H1 (cell line): ENCODE measurements around the gene WDFY4. TPM values are rescaled to one million over a fixed set of nuclear protein-coding genes. Genes with fewer than 3 reads are reported as not detected.

Experiments
- CTCF ChIA-PET: fragments of 300-600 bp; sonication (Branson Sonifier 250); formaldehyde crosslinking; loops from one replicate; lab custom pipeline; 2021; ENCODE audit not compliant: partially characterized antibody; lab: Charles Lee
- POLR2A ChIA-PET: fragments of 300-600 bp; sonication (Branson Sonifier 250); formaldehyde crosslinking; loops from one replicate; lab custom pipeline; 2021; ENCODE audit warnings: inconsistent platforms; ENCODE audit not compliant: partially characterized antibody; lab: Charles Lee
- DNase-seq, 2 experiments: peaks; one replicate each; pipeline versions ENCODE4 v3.0.0 to v3.0.0-alpha.2; 2010 to 2022; ENCODE audit warnings: low spot score in 2 of 2, low read depth in 1 of 2, mixed read lengths in 1 of 2
- FAIRE-seq: peaks from 2 replicates; lab custom pipeline; 2011; peaks lifted over from hg19 to GRCh38; lab: Jason Lieb, UNC
- H2AFZ ChIP-seq: 2 replicates; pipeline ENCODE4 v1.8.1; 2012; ENCODE audit warnings: low read length, inconsistent platforms
- H2AK5ac ChIP-seq: 2 replicates; pipeline ENCODE4 v1.6.1; 2013; ENCODE audit warnings: low read depth, low read length
- H2BK120ac ChIP-seq: replicated peaks from 2 replicates; pipeline ENCODE3; 2013; ENCODE audit warnings: low read depth, low read length, inconsistent platforms
- H2BK12ac ChIP-seq: 2 replicates; pipeline ENCODE4 v1.6.1; 2013; ENCODE audit warnings: low read depth, low read length
- H2BK15ac ChIP-seq: 2 replicates; pipeline ENCODE4 v1.6.1; 2013; ENCODE audit warnings: low read length
- H2BK20ac ChIP-seq: 2 replicates; pipeline ENCODE4 v1.6.1; 2013; ENCODE audit warnings: low read length
- H2BK5ac ChIP-seq: 2 replicates; pipeline ENCODE4 v1.6.1; 2013; ENCODE audit warnings: low read depth, low read length
- H3K14ac ChIP-seq: 2 replicates; pipeline ENCODE4 v1.6.1; 2013; ENCODE audit warnings: inconsistent platforms; ENCODE audit not compliant: insufficient read length
- H3K18ac ChIP-seq: 2 replicates; pipeline ENCODE4 v1.6.1; 2013; ENCODE audit warnings: low read length; ENCODE audit errors: extremely low read depth
- H3K23ac ChIP-seq: 2 replicates; pipeline ENCODE4 v1.6.1; 2013; ENCODE audit warnings: inconsistent platforms; ENCODE audit not compliant: insufficient read length
- H3K23me2 ChIP-seq: 2 replicates; pipeline ENCODE4 v1.6.1; 2013; ENCODE audit warnings: low read depth, low read length
- H3K27ac ChIP-seq: 2 replicates; pipeline ENCODE4 v1.6.1; 2011; ENCODE audit warnings: low read depth, low read length, inconsistent platforms
- H3K27me3 ChIP-seq, 4 experiments: replicated peaks in 1 of 4; 1 replicate in 1 of 4; 2 replicates in 3 of 4; pipeline versions ENCODE4 v1.6.1 to v1.8.1; 2011 to 2013; ENCODE audit warnings: low read length in 3 of 4, mild to moderate bottlenecking in 3 of 4, inconsistent platforms in 2 of 4, mixed read lengths in 2 of 4, moderate library complexity in 1 of 4; ENCODE audit not compliant: control insufficient read depth in 3 of 4, insufficient read depth in 3 of 4; ENCODE audit errors: extremely low read depth in 1 of 4
- H3K36me3 ChIP-seq, 4 experiments: 2 replicates each; pipeline versions ENCODE4 v1.6.1 to v1.8.1; 2011 to 2013; ENCODE audit warnings: mild to moderate bottlenecking in 4 of 4, low read length in 3 of 4, moderate library complexity in 2 of 4, control low read depth in 1 of 4, inconsistent platforms in 1 of 4; ENCODE audit not compliant: insufficient read depth in 4 of 4, control insufficient read depth in 2 of 4
- H3K4ac ChIP-seq: replicated peaks from 2 replicates; pipeline ENCODE3; 2013; ENCODE audit warnings: low read length, low read depth, mixed read lengths, inconsistent platforms; ENCODE audit not compliant: insufficient read length
- H3K4me1 ChIP-seq, 4 experiments: replicated peaks in 1 of 4; 1 replicate in 1 of 4; 2 replicates in 3 of 4; pipeline versions ENCODE4 v1.6.1 to v1.8.1; 2011 to 2013; ENCODE audit warnings: low read length in 3 of 4, inconsistent platforms in 2 of 4, mixed read lengths in 1 of 4; ENCODE audit not compliant: insufficient read depth in 4 of 4, control insufficient read depth in 3 of 4
- H3K4me2 ChIP-seq, 2 experiments: 2 replicates each; pipeline versions ENCODE4 v1.6.1 to v1.8.1; 2011 to 2013; ENCODE audit warnings: low read depth in 2 of 2, low read length in 2 of 2, control low read depth in 1 of 2, inconsistent platforms in 1 of 2, mild to moderate bottlenecking in 1 of 2; ENCODE audit not compliant: insufficient read depth in 1 of 2
- H3K4me3 ChIP-seq, 4 experiments: fragments of 200-600, 300-600 bp in 1 of 4; sonication (generic), shearing (Covaris generic), sonication (Bioruptor Twin) in 1 of 4; 2 replicates each; pipeline versions ENCODE4 v1.5.1 to v1.8.1; 2011 to 2016; ENCODE audit warnings: low read length in 4 of 4, low read depth in 3 of 4, control low read depth in 2 of 4, inconsistent platforms in 2 of 4, mild to moderate bottlenecking in 2 of 4, mixed read lengths in 1 of 4, moderate library complexity in 1 of 4; ENCODE audit not compliant: insufficient read depth in 2 of 4; ENCODE audit errors: extremely low read depth in 1 of 4
- H3K56ac ChIP-seq: replicated peaks from 2 replicates; pipeline ENCODE3; 2013; ENCODE audit warnings: low read depth, mild to moderate bottlenecking, mixed read lengths, low read length, inconsistent platforms; ENCODE audit not compliant: insufficient read length
- H3K79me1 ChIP-seq: 2 replicates; pipeline ENCODE4 v1.6.1; 2013; ENCODE audit warnings: low read depth, low read length, control low read depth
- H3K79me2 ChIP-seq, 2 experiments: 2 replicates each; pipeline versions ENCODE4 v1.6.1 to v1.8.1; 2012 to 2013; ENCODE audit warnings: low read length in 2 of 2, mild to moderate bottlenecking in 2 of 2, inconsistent platforms in 1 of 2; ENCODE audit not compliant: insufficient read depth in 2 of 2, control insufficient read depth in 1 of 2
- H3K9ac ChIP-seq, 4 experiments: replicated peaks in 1 of 4; 1 replicate in 1 of 4; 2 replicates in 3 of 4; pipeline versions ENCODE4 v1.6.1 to v1.8.1; 2011 to 2013; ENCODE audit warnings: low read depth in 3 of 4, low read length in 3 of 4, control low read depth in 2 of 4, mild to moderate bottlenecking in 2 of 4, moderate library complexity in 2 of 4, inconsistent platforms in 1 of 4; ENCODE audit errors: extremely low read depth in 1 of 4
- H3K9me3 ChIP-seq, 2 experiments: 2 replicates each; pipeline versions ENCODE4 v1.6.1 to v1.8.1; 2012 to 2013; ENCODE audit warnings: mild to moderate bottlenecking in 2 of 2, moderate library complexity in 2 of 2, control low read depth in 1 of 2, inconsistent platforms in 1 of 2, low read depth in 1 of 2, low read length in 1 of 2, mixed read lengths in 1 of 2; ENCODE audit not compliant: insufficient read depth in 2 of 2
- H4K20me1 ChIP-seq, 2 experiments: replicated peaks in 1 of 2; 2 replicates each; pipeline versions ENCODE3 to v1.8.1; 2011 to 2013; ENCODE audit warnings: inconsistent platforms in 2 of 2, low read length in 2 of 2, mild to moderate bottlenecking in 1 of 2; ENCODE audit not compliant: insufficient read depth in 2 of 2, control insufficient read depth in 1 of 2
- H4K5ac ChIP-seq: 2 replicates; pipeline ENCODE4 v1.6.1; 2013; ENCODE audit warnings: low read length, low read depth, mixed read lengths, inconsistent platforms; ENCODE audit not compliant: insufficient read length
- H4K8ac ChIP-seq: 2 replicates; pipeline ENCODE4 v1.8.0; 2013; ENCODE audit warnings: mild to moderate bottlenecking, moderate library complexity, low read length, inconsistent platforms; ENCODE audit not compliant: insufficient read depth; ENCODE audit errors: extremely low read depth
- H4K91ac ChIP-seq: replicated peaks from 2 replicates; pipeline ENCODE3; 2013; ENCODE audit warnings: low read length, mixed read lengths, inconsistent platforms; ENCODE audit not compliant: insufficient read length
- GABPA ChIP-seq: IDR thresholded peaks from 2 replicates; pipeline ENCODE4 v1.6.1; 2011; ENCODE audit warnings: mild to moderate bottlenecking, low read length, moderate library complexity, borderline replicate concordance; ENCODE audit not compliant: insufficient read depth
- SIN3A ChIP-seq, 2 experiments: IDR thresholded peaks in 1 of 2; conservative IDR thresholded peaks in 1 of 2; 2 replicates each; pipeline ENCODE4 v1.6.1; 2011 to 2012; ENCODE audit warnings: low read length in 2 of 2, improper control_type of control experiment in 1 of 2, low read depth in 1 of 2, mild to moderate bottlenecking in 1 of 2
- SP2 ChIP-seq: IDR thresholded peaks from 2 replicates; pipeline ENCODE4 v1.6.1; 2012; ENCODE audit warnings: mild to moderate bottlenecking, low read length, inconsistent platforms
- SP4 ChIP-seq: IDR thresholded peaks from 2 replicates; pipeline ENCODE4 v1.6.1; 2012; ENCODE audit warnings: low read length, inconsistent platforms
- polyA plus RNA-seq, 7 experiments: library from polyadenylated mRNA; depleted of rRNA in 3 of 7; stranded (reverse) in 5 of 7; unstranded in 2 of 7; fragments of >200 nt in 5 of 7; fragments of 200-250 nt in 2 of 7; gene quantifications; 1 replicate in 5 of 7; 2 replicates in 1 of 7; 4 replicates in 1 of 7; pipeline versions ENCODE4 v1.2.1 to v1.2.3, GENCODE V29; 2011 to 2013; ENCODE audit warnings: missing spikeins in 2 of 7, mixed read lengths in 2 of 7
- total RNA-seq: library from RNA; stranded (reverse); fragmentation: NEBNext Ultra II Directional; extraction: Animal tissue kit (Norgen Biotek cat#: 25700); gene quantifications from 2 replicates; pipeline ENCODE4 v1.2.1, GENCODE V29; 2021

The WDFY4 gene
- total and polyA plus RNA-seq, 2 of the 8 experiments (the other 6 are each of a cell fraction or from before 2014, with no cell fraction given) = not detected

- Histone ChIP-seq H3K14ac (no peak overlapping the region), H4K91ac (no peak overlapping the region), H3K27me3 (no peaks in the 10 kb centered on the region; a peak in 1 of 7 replicates), H2BK15ac (no peak overlapping the region), H3K9me3 (no peaks in the 10 kb centered on the region), H2BK20ac (no peak overlapping the region), H3K56ac (no peak overlapping the region), H3K18ac (no peak overlapping the region), H3K4me1 (peaks cover 0 to 3% (median 0%) of the 10 kb centered on the region in 4 experiments; a peak in 3 of 7 replicates), H2AK5ac (no peak overlapping the region), H2AFZ (no peak overlapping the region), H3K4ac (no peak overlapping the region), H2BK120ac (no peak overlapping the region), H3K9ac (no peak overlapping the region; a peak in 1 of 7 replicates), H3K79me1 (no peaks in the 10 kb centered on the region), H4K20me1 (no peaks in the 10 kb centered on the region), H4K5ac (no peak overlapping the region), H4K8ac (no peak overlapping the region), H3K27ac (no peak overlapping the region), H3K23ac (no peak overlapping the region), H2BK12ac (no peak overlapping the region), H3K23me2 (no peaks in the 10 kb centered on the region), H3K4me2 (no peak overlapping the region), H3K4me3 (no peak overlapping the region), H3K36me3 (no peaks in the 10 kb centered on the region), H2BK5ac (no peak overlapping the region), H3K79me2 (no peaks in the 10 kb centered on the region)
- ChIA-PET CTCF (no interaction called here), POLR2A (no interaction called here)
- TF ChIP-seq SP2 (no peak), SIN3A (conservative IDR thresholded peaks at IDR 0.05 in 1 of 2, IDR thresholded peaks at IDR 0.05 in 1 of 2; ENCODE audit: low read depth in 1 of 2, low read length in 2 of 2) (no peak), SP4 (no peak), GABPA (no peak)
- DNase-seq (no peak), FAIRE-seq (no peak)
These were observed 250.9 kb downstream of the WDFY4 start for GRCh38 chr10:48935577-48935976.
